GM21515 (cell line): ENCODE data around the gene SUV39H1.

Experiments used
- ATAC-seq: cut with Tn5 transposase; IDR thresholded peaks from one replicate; pipeline ENCODE4 v1.9.1; 2021; ENCODE audit not compliant: unreplicated experiment

Gene SUV39H1

DNA sequence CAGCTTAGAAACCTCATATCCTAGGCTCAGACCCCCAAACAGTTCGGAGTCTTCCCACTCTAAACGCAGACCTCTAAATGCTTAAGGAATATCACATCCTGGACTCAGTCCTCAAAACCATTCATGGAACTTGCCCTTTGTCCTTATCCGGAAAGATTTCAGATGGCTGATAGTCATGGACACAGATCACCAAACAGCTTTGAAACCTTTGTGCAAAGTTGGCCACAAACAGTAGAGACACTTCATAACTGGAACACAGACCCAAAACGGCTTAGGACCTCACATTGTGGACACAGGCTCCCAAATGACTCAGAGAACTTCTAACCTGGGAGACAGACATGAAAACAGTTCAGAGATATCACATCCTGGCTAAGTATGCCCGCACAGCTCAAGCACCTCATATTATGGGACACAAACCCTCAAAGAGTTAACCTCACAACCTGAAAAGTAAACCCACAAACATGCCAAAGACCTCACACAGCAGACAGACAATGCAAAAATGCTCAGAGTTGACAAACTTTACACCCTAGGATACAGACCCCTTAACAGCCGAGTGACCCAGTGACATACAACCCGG is 15.5 kb downstream of the SUV39H1 start:
- ATAC-seq = no peak

DNA sequence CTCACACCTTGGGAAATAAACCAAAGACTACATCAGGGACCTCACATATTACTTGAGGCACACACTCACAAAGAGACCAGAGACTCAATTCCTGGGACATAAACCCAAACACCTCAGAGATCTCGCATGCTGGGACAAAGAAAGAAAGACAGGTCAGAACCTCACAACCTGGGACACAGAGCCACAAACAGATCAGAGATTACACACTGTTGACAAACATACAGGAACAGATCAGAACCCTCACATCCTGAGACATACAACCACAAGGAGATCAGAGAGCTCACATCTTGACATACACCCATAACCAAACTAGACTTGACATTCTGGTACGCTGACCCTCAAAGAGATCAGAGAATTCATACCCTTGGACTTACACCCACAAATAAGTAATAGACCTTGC is 17.3 kb downstream of the SUV39H1 start:
- no peak for ATAC-seq

DNA sequence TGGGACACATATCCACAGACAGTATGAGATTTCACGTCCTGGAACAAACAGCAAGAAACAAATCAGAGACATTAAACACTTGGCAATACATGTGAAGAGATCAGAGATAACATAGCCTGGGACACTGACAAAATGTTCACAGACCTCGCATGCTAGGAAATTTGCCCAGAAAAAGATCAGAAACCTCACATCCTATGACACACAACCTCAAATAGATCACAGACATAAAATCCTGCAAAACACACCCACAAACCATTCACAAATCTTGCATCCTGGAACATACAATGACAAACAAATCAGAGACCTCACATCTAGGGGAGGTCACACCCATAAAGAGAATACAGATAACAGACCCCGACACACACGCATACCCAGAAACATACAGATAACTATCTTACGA is 18.0 kb downstream of the SUV39H1 start:
- no peak for ATAC-seq

DNA sequence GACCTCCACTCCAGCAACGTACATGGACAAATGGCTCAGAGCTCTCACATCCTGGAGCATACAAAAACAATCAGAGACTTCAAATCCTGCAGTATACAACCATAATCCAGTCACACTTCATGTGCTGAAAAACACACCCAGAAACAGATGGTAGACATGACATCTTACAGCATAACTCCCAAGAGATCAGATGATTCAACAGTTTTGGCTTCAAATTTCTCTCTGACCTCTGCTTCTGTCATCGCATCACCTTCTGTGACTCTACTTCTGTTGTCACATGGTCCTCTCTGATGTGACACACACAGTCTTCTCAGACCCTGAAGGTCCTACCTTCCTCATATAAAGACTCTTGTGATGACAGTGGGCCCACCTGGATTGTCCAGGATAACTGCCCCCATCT is 18.5 kb downstream of the SUV39H1 start:
- no peak for ATAC-seq

DNA sequence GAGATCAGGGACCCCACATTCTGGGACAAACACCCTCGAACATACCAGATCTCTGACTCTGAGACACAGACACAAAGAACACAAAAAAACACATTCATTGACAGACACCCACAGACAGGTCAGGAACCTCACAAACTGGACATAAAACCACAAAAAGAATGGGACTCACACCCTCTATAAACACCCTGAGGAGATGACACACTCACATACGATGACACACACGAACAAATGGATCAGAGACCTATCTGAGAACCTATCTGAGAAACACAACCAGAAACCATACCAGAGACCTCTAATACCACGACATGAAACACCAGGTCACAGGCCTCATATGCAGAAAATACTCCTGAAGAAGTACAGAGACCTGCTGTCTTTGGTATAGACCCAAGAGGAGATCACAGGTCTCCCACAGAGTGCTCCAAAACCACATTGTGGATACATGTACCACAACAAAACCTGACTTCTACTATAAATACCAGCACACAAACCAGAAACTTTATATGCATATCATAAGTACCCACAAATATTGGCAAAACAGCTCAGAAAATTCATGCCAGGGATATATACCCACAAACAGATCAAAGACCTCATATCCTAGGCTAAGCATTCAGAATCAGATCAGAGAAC is 19.5 kb downstream of the SUV39H1 start:
- ATAC-seq = no peak

DNA sequence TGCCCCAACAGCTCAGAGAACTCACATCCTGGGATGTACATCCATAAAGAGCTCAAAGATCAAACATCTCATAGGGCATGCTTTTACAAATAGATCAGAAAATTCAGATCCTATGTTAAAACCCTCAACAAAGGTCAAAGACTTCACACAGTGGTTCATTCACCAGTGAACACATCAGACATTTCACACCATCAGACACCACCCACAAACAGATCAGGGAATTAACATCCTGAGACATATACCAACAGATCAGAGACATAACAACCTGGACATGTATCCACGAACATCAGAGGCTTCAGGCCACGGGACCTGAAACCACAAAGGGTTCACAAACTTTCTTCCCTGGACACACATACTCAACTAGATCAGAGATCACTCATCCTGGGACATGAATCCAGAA is 23.4 kb downstream of the SUV39H1 start:
- no peak for ATAC-seq

DNA sequence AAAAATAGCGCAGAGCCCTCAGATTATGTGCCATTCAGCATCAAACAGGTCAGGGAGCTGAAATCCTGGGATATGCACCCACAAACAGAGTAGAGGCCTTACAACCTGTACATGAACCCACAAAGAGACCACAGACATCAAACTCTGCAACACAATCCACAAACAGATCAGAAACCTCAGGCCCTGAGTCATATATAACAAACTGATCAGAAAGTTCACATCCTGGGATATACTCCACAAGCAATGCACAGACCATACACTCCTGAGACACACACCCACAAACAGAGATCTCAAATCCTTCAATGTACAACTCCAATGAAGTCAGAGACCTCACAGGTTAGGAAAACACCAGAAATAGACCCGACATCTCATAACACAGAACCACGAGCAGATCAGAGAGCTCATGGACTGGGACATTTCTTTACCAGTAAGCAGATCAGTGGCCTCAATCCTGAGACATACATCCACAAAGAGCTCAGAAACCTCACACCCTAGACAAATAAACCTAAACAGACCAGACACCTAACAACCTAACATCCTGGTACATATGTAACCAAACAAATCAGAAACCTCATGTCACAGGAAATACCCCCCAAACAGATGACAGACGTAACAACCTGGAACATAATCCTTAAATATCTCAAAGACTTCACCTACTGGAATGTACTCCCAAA is 24.2 kb downstream of the SUV39H1 start:
- no peak for ATAC-seq

DNA sequence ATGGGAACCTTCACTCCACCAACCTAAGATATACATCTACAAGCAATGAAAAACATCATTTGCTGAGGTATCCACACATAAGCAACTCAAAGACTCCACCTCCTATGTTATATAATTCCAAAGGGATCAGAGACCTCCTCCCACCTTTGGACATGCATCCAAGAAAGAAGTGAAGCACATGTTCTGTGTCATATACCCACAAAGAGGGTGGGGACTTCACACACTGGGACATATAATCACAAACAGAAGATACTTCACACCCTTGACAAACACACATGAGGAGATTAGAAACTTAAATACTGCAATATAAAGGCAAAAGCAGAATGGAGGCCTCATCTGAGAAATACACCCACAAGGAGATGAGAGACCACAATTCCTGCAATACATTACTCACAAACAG is 25.4 kb downstream of the SUV39H1 start:
- no peak for ATAC-seq

DNA sequence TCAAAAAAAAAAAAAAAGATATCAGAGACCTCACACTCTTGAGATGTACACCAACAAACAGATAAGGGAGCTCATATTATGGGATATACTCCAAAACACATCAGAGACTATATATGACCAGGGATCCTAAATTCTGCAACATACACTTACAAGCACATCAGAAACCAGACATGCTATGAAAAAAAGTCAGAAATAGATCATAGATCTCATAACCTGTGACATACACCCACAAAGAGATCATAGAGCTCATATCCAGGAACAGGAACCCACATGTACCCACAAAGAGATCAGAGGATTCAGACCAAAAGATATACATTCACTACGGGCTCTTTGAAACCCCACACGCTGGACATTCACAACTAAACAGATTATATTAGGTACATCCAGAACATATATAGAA is 30.1 kb downstream of the SUV39H1 start:
- ATAC-seq = no peak

DNA sequence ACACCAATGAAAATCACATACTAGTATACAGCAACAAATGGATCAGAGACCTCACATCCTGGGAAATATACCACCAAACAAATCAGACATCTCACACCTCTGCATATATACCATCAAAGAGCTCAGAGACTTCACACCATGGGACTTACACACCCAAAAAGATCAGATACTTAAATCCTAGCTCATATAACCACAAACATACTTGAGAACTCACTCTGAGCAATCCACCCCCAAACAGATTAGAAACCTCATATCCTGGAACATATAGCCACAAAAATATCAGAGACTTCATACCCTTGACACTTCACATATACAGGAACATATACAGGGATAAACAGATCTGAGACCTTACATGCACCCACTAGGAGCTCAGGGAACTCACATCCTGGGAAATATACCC is 32.1 kb downstream of the SUV39H1 start:
- ATAC-seq = no peak

DNA sequence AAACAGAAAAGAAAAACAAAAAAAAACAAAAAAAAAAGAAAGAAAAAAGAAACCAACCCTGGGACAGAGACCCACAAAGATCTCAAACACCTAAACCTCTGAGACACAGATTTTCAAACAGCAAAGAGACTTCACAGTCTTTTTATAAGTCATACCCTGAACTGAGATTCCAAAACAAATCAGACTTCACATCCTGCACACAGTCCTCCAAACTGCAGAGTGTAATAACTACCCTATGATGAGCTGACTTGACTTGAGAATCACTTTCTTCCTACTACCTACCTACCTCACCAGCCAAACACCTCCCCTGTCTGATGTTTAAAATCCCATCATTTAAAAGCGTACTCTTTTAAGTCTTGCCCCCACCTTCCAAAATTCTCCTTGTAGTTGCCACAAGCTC is 39.8 kb downstream of the SUV39H1 start:
- no peak for ATAC-seq

DNA sequence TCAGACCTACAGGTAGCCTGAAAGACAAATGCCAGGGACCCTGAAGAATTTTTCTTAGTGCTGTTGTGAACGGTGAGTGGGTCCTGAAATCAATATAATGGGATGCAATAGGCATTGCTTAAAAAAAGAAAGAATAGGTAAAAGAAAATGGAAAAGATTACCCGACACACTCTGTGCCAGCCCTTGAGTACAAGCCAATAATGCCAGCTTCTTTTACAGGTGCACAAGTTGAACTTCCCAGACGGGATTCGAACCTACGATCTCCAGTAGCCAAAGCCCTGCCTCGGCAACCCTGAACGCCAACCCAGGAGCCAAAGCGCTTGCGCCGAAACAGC is 40.3 kb downstream of the SUV39H1 start:
- ATAC-seq = no peak

DNA sequence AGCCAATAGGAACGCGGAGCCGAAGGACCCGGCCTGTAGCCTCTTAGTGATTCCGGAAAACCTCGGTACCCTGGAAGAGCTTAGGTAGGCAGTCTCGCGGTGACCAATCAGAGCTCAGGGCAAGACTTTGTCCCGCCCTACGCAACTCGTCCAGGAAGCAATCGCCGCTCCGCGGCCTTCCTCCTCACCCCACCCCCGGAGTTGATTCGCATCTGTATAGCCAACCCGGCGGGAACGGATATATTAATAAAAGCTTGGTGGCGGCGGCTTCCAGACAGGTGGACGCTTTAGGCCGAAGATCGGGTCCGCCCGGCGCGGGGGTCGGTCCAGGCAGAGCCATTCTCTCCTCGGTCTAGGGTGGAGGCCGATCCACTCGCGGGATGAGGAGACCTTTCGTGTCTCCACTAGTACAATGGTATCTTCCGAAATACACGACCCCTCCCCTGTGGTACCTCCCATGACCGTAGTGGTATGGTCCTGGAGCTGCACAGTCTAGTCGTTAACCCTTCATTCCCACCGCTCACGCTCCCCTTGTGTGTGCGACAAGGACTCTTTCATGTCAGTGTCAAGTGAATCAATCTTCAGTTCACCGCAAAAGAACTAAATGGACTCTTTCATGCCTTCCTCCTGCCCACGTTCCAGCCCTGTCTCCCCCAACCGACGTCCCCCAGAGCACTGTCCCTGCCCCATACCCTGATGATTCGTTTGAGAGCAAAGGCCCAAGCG is 40.8 kb downstream of the SUV39H1 start:
- ATAC-seq = peak; percentile 93

DNA sequence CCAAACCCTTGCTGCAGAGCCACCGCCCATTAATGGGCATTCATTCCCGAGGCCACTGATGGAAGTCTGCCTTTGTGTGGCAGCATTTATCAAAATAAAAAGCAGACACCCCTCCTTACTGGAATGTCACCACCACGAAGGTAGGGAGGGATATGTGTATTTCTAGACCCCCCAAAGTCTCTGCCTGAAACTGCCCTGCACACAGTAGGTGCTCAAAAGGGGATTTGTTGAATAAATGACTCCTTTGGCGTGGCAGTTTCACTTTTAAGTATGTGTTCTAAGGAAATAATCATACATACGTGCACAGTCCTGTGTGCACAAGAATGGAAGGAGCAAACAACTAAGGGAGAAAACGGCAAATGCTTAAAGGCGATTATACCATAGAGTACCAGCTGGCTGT is 41.4 kb downstream of the SUV39H1 start:
- ATAC-seq = no peak

DNA sequence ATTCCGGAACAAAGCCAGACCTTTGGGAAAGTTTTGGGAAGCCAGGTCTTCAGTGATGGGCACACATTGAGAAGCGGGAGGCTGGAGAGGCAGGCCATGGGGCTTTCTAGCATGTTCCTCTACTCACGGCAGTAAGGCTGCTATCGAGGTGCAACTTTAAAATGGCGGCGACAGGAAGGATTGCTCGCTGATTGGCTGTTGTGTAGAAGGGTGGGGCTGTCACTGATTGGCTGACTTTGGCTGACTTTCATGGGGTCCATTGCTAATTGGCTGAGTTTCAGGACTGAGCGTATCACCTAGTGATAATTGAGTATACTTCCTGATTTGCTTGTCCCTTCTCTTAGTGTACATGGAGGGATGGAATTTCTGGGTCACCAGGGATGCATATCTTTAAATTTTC is 45.3 kb downstream of the SUV39H1 start:
- ATAC-seq = no peak

DNA sequence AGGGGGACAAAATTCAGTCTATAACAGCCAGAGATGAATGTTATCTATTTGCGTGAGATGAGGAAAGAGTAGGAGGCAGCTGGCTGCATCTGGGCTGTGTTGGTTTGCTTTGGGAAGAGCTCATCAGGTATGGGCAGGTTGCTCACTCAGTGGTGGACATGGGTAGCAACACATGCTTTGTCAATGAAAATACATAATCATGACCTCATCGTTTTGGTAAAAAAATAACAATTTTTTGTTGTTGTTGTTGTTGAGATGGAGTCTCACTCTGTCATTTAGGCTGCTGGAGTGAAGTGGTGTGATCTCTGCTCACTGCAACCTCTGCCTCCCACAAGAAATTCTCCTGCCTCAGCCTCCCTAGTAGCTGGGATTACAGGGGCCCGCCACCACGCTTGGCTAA is 48.7 kb downstream of the SUV39H1 start:
- ATAC-seq = no peak

DNA sequence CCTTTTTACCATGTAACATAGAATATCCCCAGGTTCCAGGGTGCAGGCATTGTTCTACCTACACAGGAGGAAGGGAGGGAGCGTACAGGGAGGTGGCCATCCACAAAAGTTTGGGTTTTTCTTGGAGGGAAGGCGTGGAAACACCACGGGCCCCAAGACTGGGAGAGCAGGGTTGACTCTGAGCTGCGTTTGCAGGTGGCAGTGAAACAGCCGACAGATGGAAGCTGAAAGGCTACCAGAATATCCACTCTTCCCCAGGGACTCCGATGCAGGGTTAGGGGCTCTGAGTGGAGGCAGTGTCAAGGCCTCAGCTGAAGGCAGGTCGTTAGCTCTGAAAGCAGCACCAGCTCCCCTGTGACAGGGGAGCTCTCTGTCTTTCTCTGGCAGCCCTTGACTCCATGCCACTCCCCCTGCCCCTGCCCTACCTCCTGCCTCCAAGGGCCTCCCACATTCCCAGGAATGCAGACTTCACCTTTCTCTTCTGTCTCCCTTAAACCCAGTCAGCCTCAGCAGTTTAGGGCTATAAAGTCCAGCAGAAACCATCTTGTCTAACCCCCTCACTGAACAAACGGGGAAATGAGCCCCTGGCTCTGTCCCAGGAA is 51.0 kb downstream of the SUV39H1 start:
- ATAC-seq = no peak

DNA sequence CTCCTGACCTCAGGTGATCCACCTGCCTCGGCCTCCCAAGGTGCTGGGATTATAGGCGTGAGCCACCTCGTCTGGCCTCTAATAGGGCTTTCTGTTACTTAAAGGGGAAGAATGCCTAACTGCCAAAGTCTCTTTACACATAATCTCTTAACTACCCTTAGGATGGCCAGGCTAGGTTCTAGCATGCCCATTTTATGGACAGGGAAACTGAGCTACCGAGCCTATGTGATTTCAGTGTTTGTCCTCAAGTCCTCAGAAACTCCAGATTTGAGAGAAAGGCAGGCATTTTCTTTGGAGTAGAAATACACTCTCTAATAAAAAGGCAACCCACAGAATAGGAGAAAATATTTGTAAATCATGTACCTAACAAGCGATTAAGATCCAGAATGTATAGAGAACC is 52.6 kb downstream of the SUV39H1 start:
- ATAC-seq = no peak

DNA sequence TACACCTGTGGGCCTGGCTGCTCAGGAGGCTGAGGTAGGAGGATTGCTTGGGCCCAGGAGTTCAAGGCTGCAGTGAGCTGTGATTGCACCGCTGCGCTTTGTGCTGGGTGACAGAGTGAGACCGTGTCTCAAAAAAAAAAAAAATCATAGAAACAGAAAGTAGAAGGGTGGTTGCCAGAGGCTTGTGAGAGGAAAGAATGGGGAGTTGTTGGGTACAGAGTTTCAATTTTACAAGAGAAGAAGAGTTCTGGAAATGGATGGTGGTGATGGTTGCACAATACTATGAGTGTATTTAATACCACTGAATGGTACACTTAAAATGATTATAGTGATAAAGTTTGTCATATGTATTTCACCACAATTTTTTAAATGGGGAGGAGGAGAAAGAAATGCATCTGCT is 54.8 kb downstream of the SUV39H1 start:
- no peak for ATAC-seq

DNA sequence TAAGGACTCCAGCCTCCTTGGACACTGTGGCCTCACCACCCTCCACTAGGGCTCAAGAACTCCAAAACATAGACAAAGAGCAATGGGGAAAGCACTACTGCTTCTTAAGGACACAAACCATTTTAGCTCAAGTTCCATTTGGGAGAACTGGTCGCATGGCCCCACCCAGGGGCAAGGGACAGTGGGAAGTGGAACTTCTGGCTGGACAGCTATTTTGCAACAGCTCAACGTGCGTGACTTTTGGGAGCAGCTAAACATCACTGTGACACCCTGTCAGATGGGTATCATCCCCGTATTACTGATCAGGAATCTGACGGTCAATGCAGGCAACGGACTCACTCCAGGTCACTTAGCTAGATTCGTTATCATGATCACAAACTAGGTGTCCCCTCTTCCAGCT is 56.0 kb downstream of the SUV39H1 start:
- ATAC-seq = no peak

DNA sequence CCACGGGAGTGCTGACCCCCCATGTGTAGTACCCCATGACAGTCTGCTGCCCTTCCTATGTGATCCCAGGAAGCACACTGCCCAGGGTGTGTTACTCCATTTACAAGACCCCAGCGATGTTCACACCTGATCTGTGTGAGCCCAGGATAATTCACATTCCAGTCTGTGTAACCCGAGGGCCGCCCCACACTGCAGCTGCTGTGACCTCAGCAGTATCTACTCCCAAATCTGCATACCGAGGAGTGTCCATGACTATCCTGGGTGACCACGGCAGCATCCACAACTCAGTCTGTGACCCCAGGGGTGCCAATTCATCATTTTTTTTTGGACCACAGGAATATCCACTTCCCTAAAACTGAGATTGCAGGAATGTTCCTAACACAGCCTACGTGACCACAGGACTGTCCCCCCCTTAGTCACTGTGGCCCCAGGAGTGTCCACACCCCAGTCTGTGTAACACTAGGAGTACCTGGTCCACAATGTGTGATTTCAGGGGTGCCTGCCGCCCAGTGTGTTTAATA is 57.2 kb downstream of the SUV39H1 start:
- no peak for ATAC-seq

DNA sequence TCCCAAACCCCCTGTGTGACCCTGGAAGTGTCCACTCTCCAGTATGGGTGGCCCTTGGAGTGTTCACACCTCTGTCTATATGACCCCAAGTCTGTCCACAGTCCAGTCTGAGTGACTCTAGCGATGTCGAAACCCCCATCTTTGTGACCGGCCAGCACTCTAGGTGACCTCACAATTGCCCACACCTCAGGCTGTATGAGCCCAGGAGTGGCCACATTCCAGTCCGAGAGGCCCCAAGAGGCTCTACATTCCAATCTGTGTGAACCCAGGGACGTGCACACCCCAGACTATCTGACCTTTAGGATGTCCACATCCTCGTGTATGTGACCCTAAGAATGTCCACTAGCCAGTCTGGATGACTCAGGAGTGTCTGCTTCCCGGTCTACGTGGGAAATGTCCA is 57.7 kb downstream of the SUV39H1 start:
- ATAC-seq = no peak
